ENCODE data around the gene DDAH2.

DNA sequence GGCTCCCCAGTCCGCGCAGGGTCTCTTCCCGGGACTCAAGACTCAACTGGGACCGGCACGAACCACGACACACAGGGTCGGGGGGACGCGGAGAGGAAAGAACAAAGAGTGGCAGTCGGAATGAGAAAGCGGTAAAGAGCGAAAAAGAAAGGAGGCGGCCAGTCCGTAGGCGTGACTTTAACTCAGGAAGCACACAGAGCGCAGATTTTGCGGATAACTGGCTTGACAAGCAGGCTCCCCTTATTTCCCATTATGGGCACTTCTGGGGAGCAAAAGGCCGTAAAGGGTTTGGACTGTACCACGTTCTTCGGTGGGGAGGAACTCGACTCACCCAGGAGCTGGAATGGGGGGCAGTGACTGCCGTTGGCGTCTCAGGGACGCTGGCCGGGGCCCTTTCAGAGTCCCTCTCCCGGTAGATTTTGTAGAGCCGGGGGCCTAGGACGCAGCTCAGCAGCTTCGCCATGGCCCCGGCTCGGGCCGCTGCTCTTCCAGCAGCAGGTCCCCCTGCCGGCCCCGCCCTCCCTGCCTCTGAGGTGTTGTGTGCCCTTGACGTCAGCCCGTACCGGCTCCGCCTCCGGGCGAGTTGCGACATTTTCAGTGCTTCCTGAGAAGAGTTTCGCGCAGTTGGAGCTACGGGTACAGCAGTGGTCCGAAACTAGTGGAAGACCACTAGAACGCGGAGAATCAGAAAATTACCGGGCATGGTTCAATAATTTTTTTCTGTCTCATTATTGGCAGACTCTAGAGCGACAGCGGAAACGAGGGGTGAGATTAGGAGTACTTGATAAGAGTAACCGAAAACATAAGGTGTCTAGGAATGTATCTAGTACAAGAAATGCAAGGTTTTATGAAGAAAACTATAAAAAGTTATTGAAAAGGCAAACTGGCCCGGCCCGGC, 26.0 kb downstream of the DDAH2 start, which contains the start of gene ABHD16A:
- TF ChIP-seq, protein P1, sequence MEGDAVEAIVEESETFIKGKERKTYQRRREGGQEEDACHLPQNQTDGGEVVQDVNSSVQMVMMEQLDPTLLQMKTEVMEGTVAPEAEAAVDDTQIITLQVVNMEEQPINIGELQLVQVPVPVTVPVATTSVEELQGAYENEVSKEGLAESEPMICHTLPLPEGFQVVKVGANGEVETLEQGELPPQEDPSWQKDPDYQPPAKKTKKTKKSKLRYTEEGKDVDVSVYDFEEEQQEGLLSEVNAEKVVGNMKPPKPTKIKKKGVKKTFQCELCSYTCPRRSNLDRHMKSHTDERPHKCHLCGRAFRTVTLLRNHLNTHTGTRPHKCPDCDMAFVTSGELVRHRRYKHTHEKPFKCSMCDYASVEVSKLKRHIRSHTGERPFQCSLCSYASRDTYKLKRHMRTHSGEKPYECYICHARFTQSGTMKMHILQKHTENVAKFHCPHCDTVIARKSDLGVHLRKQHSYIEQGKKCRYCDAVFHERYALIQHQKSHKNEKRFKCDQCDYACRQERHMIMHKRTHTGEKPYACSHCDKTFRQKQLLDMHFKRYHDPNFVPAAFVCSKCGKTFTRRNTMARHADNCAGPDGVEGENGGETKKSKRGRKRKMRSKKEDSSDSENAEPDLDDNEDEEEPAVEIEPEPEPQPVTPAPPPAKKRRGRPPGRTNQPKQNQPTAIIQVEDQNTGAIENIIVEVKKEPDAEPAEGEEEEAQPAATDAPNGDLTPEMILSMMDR (conservative IDR thresholded peaks at IDR 0.05; ENCODE audit: low read depth, low read length): no peak
- no peak for TF ChIP-seq EZH2 (IDR thresholded peaks at IDR 0.05; ENCODE audit: borderline replicate concordance, low read depth, low read length, poor library complexity, severe bottlenecking)

Measured in A673 (cell line).